Fibroblast of lung (primary cell): ENCODE data around the gene DYNLT1. TPM values are rescaled to one million over a fixed set of nuclear protein-coding genes. Genes with fewer than 3 reads are reported as not detected.
"Not testable (repeated sequence)": the region's sequence is repeated elsewhere in the genome, so short reads cannot be mapped to it uniquely, and the experiment has no call there.

ENCODE experiments used
- DNase-seq, 2 donors: peaks; one replicate each; pipeline versions ENCODE4 v3.0.0 to v3.0.0-alpha.2; 2010; ENCODE audit warnings: low read depth in 2 of 2
- H2AFZ ChIP-seq: 2 replicates; pipeline ENCODE4 v1.5.1; 2012; ENCODE audit warnings: low read length, control low read depth, inconsistent platforms
- H3K27ac ChIP-seq: 2 replicates; pipeline ENCODE4 v1.5.1; 2011; ENCODE audit warnings: low read length, control low read depth; ENCODE audit not compliant: insufficient read depth
- H3K27me3 ChIP-seq: 2 replicates; pipeline ENCODE4 v1.5.1; 2011; ENCODE audit warnings: mild to moderate bottlenecking, low read length; ENCODE audit not compliant: control insufficient read depth, insufficient read depth
- H3K36me3 ChIP-seq: 2 replicates; pipeline ENCODE4 v1.5.1; 2011; ENCODE audit warnings: low read length; ENCODE audit not compliant: control insufficient read depth, insufficient read depth
- H3K4me1 ChIP-seq: 2 replicates; pipeline ENCODE4 v1.5.1; 2011; ENCODE audit warnings: low read length; ENCODE audit not compliant: control insufficient read depth, insufficient read depth; ENCODE audit errors: extremely low read depth
- H3K4me2 ChIP-seq: 2 replicates; pipeline ENCODE4 v1.5.1; 2011; ENCODE audit warnings: low read length, control low read depth; ENCODE audit not compliant: insufficient read depth; ENCODE audit errors: extremely low read depth
- H3K4me3 ChIP-seq, 4 experiments: fragments of 200-600 bp in 1 of 4; sonication (generic) in 1 of 4; replicated peaks in 1 of 4; 2 replicates each; pipeline ENCODE4 v1.5.1; 2011 to 2016; ENCODE audit warnings: low read length in 4 of 4, low read depth in 3 of 4, mild to moderate bottlenecking in 3 of 4, control low read depth in 2 of 4, inconsistent platforms in 1 of 4, mixed read lengths in 1 of 4; ENCODE audit not compliant: insufficient read depth in 1 of 4; ENCODE audit errors: control extremely low read depth in 1 of 4
- H3K79me2 ChIP-seq: 2 replicates; pipeline ENCODE4 v1.5.1; 2012; ENCODE audit warnings: mild to moderate bottlenecking, low read length, inconsistent platforms; ENCODE audit not compliant: control insufficient read depth, insufficient read depth
- H3K9ac ChIP-seq: 2 replicates; pipeline ENCODE4 v1.5.1; 2011; ENCODE audit warnings: mild to moderate bottlenecking, low read length, control low read depth; ENCODE audit not compliant: insufficient read depth
- H3K9me3 ChIP-seq: 2 replicates; pipeline ENCODE4 v1.5.1; 2012; ENCODE audit warnings: low read depth, low read length; ENCODE audit not compliant: control insufficient read depth, insufficient read depth
- H4K20me1 ChIP-seq: 2 replicates; pipeline ENCODE4 v1.5.1; 2011; ENCODE audit warnings: low read length; ENCODE audit not compliant: control insufficient read depth, insufficient read depth; ENCODE audit errors: extremely low read depth
- EZH2 ChIP-seq: IDR thresholded peaks from 2 replicates; pipeline ENCODE4 v1.5.1; 2012; ENCODE audit warnings: low read length, control low read depth, mild to moderate bottlenecking; ENCODE audit errors: missing control alignments
- polyA plus RNA-seq, 2 donors: library from polyadenylated mRNA; depleted of rRNA in 1 of 2; stranded (reverse) in 1 of 2; unstranded in 1 of 2; fragments of >200 nt; gene quantifications; 2 replicates each; pipeline ENCODE4 v1.2.1, GENCODE V29; 2011 to 2012; ENCODE audit warnings: missing spikeins in 1 of 2
- total RNA-seq: library from RNA; depleted of rRNA; stranded (reverse); fragments of >200 nt; gene quantifications from 2 replicates; pipeline ENCODE4 v1.2.1, GENCODE V29; 2014
- TF ChIP-seq, protein P1 (sequence below), 2 donors: IDR thresholded peaks in 1 of 2; conservative IDR thresholded peaks in 1 of 2; 1 replicate in 1 of 2; 2 replicates in 1 of 2; pipeline ENCODE4 v1.5.1; 2011 to 2012; ENCODE audit warnings: low read length in 2 of 2, control low read depth in 1 of 2, inconsistent platforms in 1 of 2, low read depth in 1 of 2, mild to moderate bottlenecking in 1 of 2

DYNLT1 gene
- total and polyA plus RNA-seq, 2 donors (not counting 1 experiment from before 2014, with no cell fraction given) = 92.3 to 296 TPM

GRCh38 chr6:158674342-158675131, 30.0 kb upstream of the DYNLT1 start:
- TF ChIP-seq, protein P1, sequence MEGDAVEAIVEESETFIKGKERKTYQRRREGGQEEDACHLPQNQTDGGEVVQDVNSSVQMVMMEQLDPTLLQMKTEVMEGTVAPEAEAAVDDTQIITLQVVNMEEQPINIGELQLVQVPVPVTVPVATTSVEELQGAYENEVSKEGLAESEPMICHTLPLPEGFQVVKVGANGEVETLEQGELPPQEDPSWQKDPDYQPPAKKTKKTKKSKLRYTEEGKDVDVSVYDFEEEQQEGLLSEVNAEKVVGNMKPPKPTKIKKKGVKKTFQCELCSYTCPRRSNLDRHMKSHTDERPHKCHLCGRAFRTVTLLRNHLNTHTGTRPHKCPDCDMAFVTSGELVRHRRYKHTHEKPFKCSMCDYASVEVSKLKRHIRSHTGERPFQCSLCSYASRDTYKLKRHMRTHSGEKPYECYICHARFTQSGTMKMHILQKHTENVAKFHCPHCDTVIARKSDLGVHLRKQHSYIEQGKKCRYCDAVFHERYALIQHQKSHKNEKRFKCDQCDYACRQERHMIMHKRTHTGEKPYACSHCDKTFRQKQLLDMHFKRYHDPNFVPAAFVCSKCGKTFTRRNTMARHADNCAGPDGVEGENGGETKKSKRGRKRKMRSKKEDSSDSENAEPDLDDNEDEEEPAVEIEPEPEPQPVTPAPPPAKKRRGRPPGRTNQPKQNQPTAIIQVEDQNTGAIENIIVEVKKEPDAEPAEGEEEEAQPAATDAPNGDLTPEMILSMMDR (conservative IDR thresholded peaks at IDR 0.05 in 1 of 2, IDR thresholded peaks at IDR 0.05 in 1 of 2; ENCODE audit: low read depth in 1 of 2, low read length in 2 of 2) = no peak
- no peak for TF ChIP-seq EZH2
- H3K9ac ChIP-seq = no peak overlapping the region
- H4K20me1 ChIP-seq = no peaks in the 10 kb centered on the region

DNA sequence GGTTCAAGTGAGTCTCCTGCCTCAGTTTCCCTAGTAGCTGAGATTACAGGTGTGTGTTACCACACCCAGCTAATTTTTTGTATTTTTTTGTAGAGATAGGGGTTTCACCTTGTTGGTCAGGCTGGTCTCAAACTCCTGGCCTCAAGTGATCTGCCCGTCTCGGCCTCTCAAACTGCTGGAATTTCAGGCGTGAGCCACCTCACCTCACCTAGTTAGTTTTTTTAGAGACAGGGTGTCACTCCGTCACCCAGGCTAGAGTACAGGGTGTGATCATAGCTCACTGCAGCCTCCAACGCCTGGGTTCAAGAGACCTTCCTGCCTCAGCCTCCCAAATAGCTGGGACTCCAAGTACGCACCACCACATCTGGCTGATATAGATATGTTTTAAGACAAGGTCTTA, 28.2 kb upstream of the DYNLT1 start:
- H3K27ac ChIP-seq = no peak overlapping the region
- H3K4me2 ChIP-seq = no peak overlapping the region
- no peak for DNase-seq
- H3K9ac ChIP-seq = no peak overlapping the region
- no peak overlapping the region for H3K4me3 ChIP-seq
- H3K79me2 ChIP-seq = no peaks in the 10 kb centered on the region
- no peak overlapping the region for H2AFZ ChIP-seq
- no peaks in the 10 kb centered on the region for H3K36me3 ChIP-seq
- no peaks in the 10 kb centered on the region for H4K20me1 ChIP-seq
- H3K4me1 ChIP-seq = no peaks in the 10 kb centered on the region
- H3K9me3 ChIP-seq = no peaks in the 10 kb centered on the region
- no peaks in the 10 kb centered on the region for H3K27me3 ChIP-seq
- TF ChIP-seq, protein P1 (conservative IDR thresholded peaks at IDR 0.05 in 1 of 2, IDR thresholded peaks at IDR 0.05 in 1 of 2; ENCODE audit: low read depth in 1 of 2, low read length in 2 of 2) = no peak
- TF ChIP-seq EZH2 = no peak

More at GRCh38 chr6:158674342-158675131, 30.0 kb upstream of the DYNLT1 start:
- H3K4me3 ChIP-seq = no peak overlapping the region
- no peak for DNase-seq
- no peak overlapping the region for H2AFZ ChIP-seq
- H3K4me2 ChIP-seq = no peak overlapping the region
- no peaks in the 10 kb centered on the region for H3K27me3 ChIP-seq
- H3K9me3 ChIP-seq = no peaks in the 10 kb centered on the region
- no peaks in the 10 kb centered on the region for H3K36me3 ChIP-seq
- H3K79me2 ChIP-seq = no peaks in the 10 kb centered on the region
- H3K4me1 ChIP-seq = no peaks in the 10 kb centered on the region
- no peak overlapping the region for H3K27ac ChIP-seq

- H3K9me3 ChIP-seq, H3K4me3 ChIP-seq, H3K9ac ChIP-seq, DNase-seq, H3K4me2 ChIP-seq, H4K20me1 ChIP-seq, H3K27me3 ChIP-seq, H2AFZ ChIP-seq, H3K4me1 ChIP-seq, H3K79me2 ChIP-seq, H3K27ac ChIP-seq, H3K36me3 ChIP-seq: not testable (repeated sequence)
Measured at GRCh38 chr6:158672119-158672518, 27.6 kb upstream of the DYNLT1 start.
